Loucy (cell line): ENCODE results near the gene BTAF1.

Source experiments
- CTCF ChIP-seq: fragments of 200-600 bp; sonication (generic); conservative IDR thresholded peaks from 2 replicates; pipeline ENCODE4 v1.5.1; 2014; ENCODE audit warnings: mild to moderate bottlenecking, antibody characterized with exemption, low read length
- EZH2phosphoT487 ChIP-seq: fragments of 200-600 bp; IDR thresholded peaks from 2 replicates; pipeline ENCODE4 v1.6.1; 2018; ENCODE audit warnings: antibody characterized with exemption, mild to moderate bottlenecking, moderate library complexity, borderline replicate concordance

- TF ChIP-seq CTCF (no peak), EZH2phosphoT487 (no peak)
These were observed 12.3 kb downstream of the BTAF1 start for GRCh38 chr10:91935886-91936285.
